GM21576 (cell line): Measurements from ENCODE around the gene NEURL1B.
"Not testable (repeated sequence)": the region's sequence is repeated elsewhere in the genome, so short reads cannot be mapped to it uniquely, and the experiment has no call there.

Source experiments
- ATAC-seq: cut with Tn5 transposase; IDR thresholded peaks from one replicate; pipeline ENCODE4 v1.9.1; 2021; ENCODE audit warnings: mild to moderate bottlenecking, moderate library complexity; ENCODE audit not compliant: unreplicated experiment

Gene NEURL1B

DNA sequence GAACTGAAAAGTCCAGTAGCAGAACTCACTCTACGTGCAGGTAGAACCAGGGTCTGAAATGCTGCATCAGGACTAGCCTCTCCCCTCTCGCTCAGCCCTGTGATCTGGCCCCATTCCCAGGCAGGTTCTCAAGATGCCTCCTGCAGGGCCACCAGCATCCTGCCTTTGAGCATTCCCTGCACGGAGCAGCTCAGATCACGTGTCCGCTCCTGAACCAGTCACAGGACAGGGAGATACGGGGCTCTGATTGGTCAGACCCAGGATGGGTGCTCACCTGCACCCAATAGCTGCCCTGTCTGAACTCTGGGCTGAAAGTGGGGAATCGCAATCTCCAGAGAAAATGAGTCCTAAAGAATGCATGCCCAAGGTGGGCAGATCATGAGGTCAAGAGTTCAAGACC is 50.8 kb downstream of the NEURL1B start:
- no peak for ATAC-seq

- no peak for ATAC-seq
These were observed 51.4 kb downstream of the NEURL1B start for GRCh38 chr5:172692451-172692850.

GRCh38 chr5:172692981-172693380 is 51.9 kb downstream of the NEURL1B start:
- ATAC-seq, result no peak

GRCh38 chr5:172694061-172694460 is 53.0 kb downstream of the NEURL1B start:
- ATAC-seq, result no peak

DNA sequence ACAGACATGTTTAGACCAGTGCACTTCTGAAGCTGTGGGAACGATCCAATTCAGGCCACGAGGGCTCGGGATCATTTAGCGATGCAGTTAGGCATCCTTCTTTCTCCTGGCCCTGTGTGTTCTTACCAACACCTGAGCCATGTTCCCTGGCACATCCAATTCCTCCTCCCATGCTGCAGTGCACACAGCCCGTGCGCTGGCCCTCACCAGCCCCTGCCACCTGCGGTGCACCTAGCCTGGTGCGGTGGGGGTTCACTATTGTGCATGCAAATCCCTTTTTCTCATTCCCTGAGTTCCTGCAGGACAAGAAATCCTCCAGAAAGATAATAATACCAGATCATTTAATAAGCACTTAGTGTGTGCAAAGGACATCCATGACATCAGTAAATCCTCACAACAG is 53.5 kb downstream of the NEURL1B start:
- no peak for ATAC-seq

DNA sequence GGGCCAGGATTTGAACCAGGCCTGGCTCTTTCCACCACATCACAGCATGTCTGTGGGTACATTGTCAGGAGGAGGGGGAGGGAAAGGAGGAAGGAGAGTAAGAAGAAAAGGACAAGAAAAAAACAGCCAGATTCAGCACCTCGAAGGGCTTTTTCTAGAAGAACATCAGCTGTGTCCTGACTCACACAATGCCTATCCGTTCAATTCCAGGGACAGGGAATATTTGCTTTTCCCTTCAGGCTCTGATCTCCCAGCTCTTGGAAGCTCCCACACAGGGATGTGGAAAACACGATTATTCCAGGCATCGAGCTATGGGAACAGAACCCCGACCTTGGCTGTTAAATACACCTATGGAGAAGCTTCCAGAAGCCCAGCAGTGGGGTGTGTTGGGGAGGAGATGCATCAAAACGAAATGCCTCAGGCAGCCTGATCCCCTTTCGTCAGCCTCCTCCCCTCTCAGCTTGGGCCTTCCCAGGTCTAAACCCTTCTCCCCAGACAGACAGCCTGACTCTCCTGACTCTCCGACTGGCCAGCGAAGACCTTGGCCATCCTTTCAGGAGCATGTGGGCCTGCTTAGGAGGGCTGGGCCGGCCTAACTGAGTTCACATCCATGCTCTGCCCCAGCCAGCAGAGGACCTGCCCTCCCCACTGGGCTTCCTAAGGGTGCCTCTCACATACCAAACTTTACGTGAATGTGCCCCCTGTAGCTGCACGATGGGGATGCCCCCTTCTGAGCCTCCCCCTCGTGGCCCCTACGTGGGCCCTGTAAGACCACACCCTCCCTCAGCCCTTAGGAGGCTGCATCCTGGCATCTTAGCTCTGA is 54.4 kb downstream of the NEURL1B start:
- no peak for ATAC-seq

DNA sequence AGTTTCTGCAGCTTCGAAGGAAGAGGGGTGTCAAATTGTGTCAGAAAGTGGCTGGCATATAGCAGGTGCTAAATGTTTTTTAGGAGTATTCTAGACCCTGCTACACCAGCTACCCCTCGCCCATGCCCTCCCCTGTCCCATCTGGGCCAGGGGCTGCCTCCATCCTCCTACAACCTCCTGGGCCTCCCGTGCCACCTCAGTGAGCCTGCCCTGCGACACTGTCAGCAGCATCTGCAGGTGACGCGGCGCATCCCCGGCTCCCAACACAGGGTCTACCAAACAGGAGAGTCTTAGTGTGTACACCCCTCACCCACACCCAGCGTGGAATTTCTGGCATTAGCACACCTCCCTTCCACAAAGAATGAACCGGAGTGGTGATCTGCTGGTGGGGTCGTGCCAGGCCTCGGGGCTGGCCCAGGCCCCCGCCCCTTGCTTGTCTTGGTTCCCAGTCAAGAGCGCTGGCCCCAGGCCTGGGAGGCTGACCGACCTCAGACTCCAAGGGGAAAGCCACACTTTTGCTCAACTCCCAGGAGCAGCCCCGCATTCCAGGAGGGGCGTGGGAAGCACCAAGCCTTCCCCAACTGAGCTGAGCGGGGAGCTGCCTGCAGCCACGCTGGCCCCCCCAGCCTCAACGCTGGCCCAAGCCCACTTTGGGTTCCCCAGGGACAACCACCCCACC is 55.2 kb downstream of the NEURL1B start:
- ATAC-seq, result no peak

DNA sequence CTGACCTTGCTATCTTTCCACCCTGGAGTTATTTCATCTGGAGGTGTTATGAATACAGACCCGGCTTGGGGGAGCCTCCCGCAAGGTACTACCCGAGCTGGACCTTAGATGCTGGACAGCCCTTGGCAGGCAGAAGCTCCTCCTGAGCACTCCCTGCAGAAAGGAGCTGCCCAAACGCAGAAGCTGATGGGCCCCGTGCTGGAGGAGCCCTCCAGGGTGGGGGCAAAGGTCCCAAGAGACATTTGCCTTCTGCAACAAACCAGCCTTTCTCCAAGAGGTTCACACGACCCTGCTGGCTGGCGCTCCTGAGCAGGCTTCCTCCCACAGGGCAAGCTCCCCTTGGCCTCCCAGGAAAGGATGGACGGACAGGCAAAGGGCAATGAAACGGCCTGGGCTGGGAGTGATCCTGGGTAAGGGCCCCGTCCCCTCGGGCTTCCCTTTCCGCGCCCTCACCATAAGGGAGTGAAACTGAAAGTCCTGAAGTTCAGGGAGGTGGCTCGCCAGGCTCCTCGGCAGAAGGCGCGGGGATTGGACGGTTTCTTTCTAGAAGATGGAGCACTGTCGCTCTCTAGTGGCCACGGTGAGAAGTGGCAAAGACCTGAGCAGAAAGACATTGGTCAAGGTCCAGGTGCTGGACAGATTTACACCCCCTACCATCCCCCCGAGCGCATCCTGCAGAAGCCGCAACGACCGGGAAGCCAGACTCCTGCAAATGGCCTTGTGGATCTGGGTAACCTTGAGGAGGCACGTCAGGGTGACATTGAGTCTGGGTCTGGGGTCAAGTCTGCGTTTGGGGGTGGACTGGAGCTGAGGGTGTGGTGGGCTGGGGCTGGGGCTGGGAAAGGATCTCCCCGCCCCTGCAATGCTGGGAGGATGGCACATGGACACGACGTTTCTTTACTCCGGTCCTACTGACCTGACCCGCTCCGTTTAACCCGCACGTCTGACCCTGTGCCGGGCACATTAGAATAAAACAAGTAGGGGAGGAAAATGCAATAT is 56.4 kb downstream of the NEURL1B start:
- ATAC-seq, result peak; percentile 75

DNA sequence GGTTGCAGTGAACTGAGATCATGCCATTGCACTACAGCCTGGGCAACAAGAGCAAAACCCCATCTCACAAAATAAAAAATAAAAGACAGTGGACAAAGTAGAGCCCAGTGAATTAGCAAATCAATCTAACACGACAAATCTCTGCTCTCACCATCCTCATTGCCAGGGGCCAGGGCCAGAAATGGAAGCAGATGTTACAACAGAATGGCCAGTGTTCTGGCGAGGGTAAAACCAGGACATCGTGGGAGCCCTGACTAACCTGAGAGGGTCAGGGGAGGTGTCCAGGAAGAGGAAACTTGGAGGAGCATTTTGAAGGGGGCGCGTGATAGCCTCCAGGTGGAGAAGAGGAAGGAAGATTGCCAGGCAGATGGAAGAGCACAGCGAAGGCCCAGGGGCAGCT is 58.4 kb downstream of the NEURL1B start:
- ATAC-seq, result no peak

GRCh38 chr5:172699999-172700364 is 58.9 kb downstream of the NEURL1B start:
- no peak for ATAC-seq

- ATAC-seq, result no peak
These were observed 59.6 kb downstream of the NEURL1B start for GRCh38 chr5:172700365-172701290.

DNA sequence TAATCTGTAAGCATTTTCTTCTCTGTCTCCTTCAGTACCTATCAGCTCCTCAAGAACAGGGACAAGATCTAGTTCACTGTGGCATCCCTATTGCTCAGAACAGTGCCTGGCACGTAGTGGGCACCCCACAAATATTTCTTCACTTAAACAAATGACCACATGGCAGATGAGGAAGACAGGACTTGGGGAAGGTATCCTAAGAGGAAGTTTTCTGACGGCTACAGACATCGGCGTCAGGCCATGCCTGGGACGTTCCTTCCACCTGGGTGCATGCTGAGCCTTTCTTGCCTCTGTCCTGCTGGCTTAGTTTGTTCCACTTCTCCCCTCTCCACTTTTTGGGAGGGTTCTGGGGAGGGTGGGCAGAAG is 60.2 kb downstream of the NEURL1B start:
- ATAC-seq, result no peak

DNA sequence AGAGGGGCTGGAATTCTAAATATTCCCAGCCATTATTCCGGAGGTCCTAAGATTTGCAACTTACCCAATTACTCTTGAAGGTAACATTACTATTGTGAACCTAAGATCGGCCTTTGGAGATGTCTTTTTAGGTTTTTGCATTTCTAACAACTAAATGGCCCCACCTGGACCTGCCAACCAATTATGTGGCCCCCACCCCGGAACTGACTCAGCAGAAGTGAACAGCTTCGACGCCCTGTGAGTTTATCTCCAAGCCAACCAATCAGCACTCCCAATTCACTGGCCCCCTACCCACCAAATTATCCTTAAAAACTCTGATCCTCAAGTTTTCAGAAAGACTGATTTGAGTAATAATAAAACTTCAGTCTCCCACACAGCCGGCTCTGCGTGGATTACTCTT is 62.9 kb downstream of the NEURL1B start:
- ATAC-seq, result no peak

DNA sequence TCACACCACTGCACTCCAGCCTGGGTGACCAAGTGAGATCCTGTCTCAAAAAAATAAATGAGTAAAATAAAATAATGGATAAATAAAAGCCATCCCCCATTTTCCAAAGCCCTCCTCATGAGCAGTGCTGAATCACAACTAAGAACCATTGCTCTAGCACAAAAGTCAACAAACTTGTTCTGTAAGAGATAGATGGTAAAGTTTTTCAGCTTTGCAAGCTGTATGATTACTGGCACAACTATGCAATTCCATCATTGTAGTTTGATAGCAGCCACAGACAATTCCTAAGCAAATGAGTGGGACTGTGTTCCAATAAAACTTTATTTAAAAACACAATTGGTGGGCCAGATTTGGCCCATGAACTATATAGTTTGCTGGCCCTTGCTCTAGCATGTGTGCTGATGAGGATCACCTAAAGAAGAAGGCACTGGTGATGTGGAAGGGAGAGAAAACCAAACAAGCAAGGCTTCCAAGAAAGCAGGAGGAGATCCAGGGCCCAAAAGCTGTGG is 64.6 kb downstream of the NEURL1B start:
- no peak for ATAC-seq

DNA sequence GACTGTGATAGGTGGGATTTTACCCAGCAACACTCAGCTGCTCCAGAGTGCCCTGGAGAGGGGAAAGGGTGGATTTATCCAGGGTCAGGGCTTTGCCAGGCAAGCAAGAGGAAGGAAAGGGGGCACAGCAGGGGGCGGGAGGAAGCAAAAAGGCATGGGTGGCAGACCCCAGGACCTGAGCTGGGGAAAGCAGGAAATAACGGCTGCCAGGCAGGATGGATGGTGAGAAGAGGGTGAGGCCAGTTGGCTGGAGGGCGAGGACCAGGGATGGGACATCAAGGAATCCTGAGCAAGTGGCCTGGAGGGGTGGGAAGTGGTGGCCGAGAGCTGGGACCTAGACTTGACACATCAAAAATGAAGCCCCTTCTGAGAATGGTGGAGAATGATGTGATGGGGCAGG is 65.7 kb downstream of the NEURL1B start:
- no peak for ATAC-seq

DNA sequence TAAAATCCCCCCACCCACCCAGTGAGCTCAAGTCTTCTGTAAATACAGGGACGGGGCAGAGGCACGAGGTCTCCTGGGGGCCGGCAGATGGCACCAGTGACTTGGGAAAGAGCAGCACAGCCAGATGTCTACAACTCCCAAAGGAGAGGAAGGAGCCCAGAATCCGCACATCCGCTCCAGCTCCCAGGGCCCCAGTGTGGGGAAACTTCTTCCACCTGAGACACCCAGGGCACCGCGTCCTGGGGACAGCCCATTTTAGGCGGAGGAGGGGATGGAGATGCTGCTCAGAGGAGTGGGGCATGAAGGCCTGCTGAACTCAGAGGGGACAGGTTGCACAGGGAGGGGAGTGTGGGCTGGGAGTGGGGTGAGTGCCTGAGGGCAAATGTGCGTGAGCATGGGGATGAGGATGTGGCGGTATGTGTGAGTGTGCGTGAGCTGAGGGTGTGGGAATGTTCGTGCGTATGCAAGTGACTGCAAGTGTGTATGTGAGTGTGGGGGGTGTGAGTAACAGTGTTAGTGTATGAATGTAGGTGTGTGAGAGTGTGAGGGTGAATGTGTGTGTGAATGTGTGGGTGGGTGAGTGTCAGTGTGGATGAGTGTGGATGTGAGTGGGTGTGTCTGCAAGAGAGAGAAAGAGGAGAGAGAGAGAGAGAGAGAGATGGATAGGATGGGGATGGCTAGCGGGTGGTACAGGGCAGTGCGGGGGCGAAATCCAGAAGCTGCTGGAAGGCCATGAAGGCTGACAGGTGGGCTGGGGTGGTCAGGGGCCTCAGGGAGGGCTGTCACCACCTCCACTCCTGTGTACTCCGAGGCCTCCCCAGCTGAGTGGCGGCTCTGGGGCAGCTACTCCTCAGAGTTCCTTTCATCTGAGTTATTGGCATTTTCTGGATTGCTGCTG is 66.5 kb downstream of the NEURL1B start:
- ATAC-seq, result no peak

DNA sequence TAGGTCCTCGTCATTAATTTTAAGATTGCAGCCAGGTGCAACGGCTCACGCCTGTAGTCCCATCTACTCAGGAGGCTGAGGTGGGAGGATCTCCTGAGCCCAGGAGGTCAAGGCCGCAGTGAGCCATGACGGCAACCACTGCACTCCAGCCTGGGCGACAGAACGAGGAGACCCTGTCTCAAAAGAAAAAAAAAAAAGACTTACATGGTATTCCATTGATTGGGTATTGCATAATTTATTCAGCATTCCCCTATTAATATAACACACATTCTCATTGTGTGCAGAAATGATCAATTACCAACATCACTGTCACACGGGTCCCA is 67.1 kb downstream of the NEURL1B start:
- ATAC-seq, result no peak

DNA sequence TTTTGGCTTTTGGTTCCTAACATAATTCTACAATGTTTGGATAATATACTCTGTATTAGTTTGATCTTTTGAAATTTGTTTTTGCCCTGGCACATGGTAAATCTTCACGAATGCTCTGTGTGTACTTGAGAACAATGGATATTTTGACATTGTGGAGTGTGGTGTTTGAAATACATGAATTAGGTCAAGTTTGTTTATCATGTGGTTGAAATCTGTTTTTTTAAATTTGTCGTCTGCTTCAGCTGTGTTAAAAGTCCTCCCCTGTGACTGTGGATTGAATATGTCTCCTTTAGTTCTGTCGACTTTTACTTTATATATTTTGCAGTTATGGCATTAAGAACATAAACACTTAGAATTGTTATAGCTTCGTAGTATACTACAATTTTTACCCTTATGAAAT is 69.6 kb downstream of the NEURL1B start:
- no peak for ATAC-seq

DNA sequence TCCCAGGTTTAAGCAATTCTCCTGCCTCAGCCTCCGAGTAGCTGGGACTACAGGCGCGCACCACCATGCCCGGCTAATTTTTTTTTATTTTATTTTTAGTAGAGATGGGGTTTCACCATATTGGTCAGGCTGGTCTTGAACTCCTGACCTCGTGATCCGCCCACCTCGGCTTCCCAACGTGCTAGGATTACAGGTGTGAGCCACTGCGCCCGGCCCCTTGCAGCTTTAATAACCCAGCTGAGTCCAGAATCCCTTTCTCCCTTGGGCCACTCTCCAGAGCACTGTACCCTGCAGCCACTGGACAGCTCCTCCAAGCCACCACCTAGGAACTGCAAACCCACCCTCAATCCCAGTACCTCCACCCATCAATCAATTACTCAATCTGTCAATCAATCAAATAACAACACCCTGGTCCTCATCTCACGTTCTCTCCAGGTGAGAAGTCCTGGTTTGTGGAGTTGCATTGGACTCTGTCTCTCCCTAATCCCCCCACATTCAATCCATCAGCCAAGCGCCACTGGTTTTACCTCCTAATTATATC is 70.3 kb downstream of the NEURL1B start:
- not testable (repeated sequence) for ATAC-seq
